ENCODE results near the gene MSH5.
A peak's percentile ranks its signal among the peaks of the same experiment; 100 is the strongest.

MSH5 gene

GRCh38 chr6:31717499-31718222, 22.1 kb upstream of the MSH5 start:
- TF ChIP-seq CTCF (IDR thresholded peaks at IDR 0.05; ENCODE audit: low read length) (peak; percentile 48), EZH2 (IDR thresholded peaks at IDR 0.05; ENCODE audit: borderline replicate concordance, low read length) (no peak)
- Histone ChIP-seq H3K4me1 (ENCODE audit: insufficient read depth, low read length, severe bottlenecking) (no peaks in the 10 kb centered on the region), H3K27ac (ENCODE audit: low read depth, low read length, poor library complexity, severe bottlenecking) (no peak overlapping the region), H3K27me3 (ENCODE audit: insufficient read depth, low read length) (peaks cover 4% of the 10 kb centered on the region; the same call in 1 of the 2 replicates), H3K9ac (ENCODE audit: low read length) (no peak overlapping the region), H3K36me3 (ENCODE audit: insufficient read depth, low read length) (no peaks in the 10 kb centered on the region), H4K20me1 (ENCODE audit: insufficient read depth, low read length) (no peaks in the 10 kb centered on the region), H3K4me2 (ENCODE audit: low read length) (no peak overlapping the region), H3K79me2 (ENCODE audit: insufficient read depth, low read length) (no peaks in the 10 kb centered on the region), H2AFZ (ENCODE audit: low read length) (no peak overlapping the region), H3K9me2 (ENCODE audit: low read depth, low read length) (no peaks in the 10 kb centered on the region), H3F3A (ENCODE audit: insufficient read depth, low read length) (0 out of 2 replicates have a peak, but pooled peaks cover 4% of the 10 kb centered on the region), H3K9me3 (ENCODE audit: low read length) (no peaks in the 10 kb centered on the region), H3K4me3 (ENCODE audit: low read depth, low read length, poor library complexity, severe bottlenecking) (no peak overlapping the region)

DNA sequence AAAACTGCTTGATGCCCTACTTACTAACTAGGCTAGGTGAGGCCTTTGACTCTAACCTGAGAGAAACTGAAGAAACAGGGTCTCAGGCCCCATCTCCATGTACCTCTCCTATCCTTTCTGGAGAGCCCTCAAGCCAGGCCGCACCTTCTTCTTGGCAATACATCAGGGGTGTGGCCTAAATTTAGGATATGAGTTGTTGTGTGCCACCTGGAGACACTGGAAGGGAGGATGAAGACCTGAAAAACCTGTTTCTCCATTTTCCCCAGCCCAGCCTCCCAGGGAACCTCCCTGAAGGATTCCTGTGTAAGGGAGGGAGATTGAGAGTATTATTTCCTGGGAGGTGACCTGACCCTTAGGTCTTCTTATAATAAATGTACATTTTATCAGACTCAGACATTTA, 21.5 kb upstream of the MSH5 start:
- Histone ChIP-seq H3K4me2 (ENCODE audit: low read length) (no peak overlapping the region), H3F3A (ENCODE audit: insufficient read depth, low read length) (0 out of 2 replicates have a peak, but pooled peaks cover 4% of the 10 kb centered on the region), H3K4me3 (ENCODE audit: low read depth, low read length, poor library complexity, severe bottlenecking) (no peak overlapping the region), H3K9me3 (ENCODE audit: low read length) (no peaks in the 10 kb centered on the region), H3K36me3 (ENCODE audit: insufficient read depth, low read length) (no peaks in the 10 kb centered on the region), H3K4me1 (ENCODE audit: insufficient read depth, low read length, severe bottlenecking) (no peaks in the 10 kb centered on the region), H3K79me2 (ENCODE audit: insufficient read depth, low read length) (no peaks in the 10 kb centered on the region), H2AFZ (ENCODE audit: low read length) (no peak overlapping the region), H3K27ac (ENCODE audit: low read depth, low read length, poor library complexity, severe bottlenecking) (no peak overlapping the region), H3K27me3 (ENCODE audit: insufficient read depth, low read length) (peaks cover 3% of the 10 kb centered on the region; the same call in 1 of the 2 replicates), H3K9me2 (ENCODE audit: low read depth, low read length) (no peaks in the 10 kb centered on the region), H4K20me1 (ENCODE audit: insufficient read depth, low read length) (no peaks in the 10 kb centered on the region), H3K9ac (ENCODE audit: low read length) (no peak overlapping the region)
- TF ChIP-seq CTCF (IDR thresholded peaks at IDR 0.05; ENCODE audit: low read length), result no peak
- TF ChIP-seq EZH2 (IDR thresholded peaks at IDR 0.05; ENCODE audit: borderline replicate concordance, low read length), result no peak

- Histone ChIP-seq H3K4me1 (ENCODE audit: insufficient read depth, low read length, severe bottlenecking) (no peaks in the 10 kb centered on the region), H3K4me2 (ENCODE audit: low read length) (no peak overlapping the region), H3K9me2 (ENCODE audit: low read depth, low read length) (no peaks in the 10 kb centered on the region), H2AFZ (ENCODE audit: low read length) (no peak overlapping the region), H3K9ac (ENCODE audit: low read length) (no peak overlapping the region), H3K27me3 (ENCODE audit: insufficient read depth, low read length) (peaks cover 3% of the 10 kb centered on the region; the same call in 1 of the 2 replicates), H3K27ac (ENCODE audit: low read depth, low read length, poor library complexity, severe bottlenecking) (no peak overlapping the region), H4K20me1 (ENCODE audit: insufficient read depth, low read length) (no peaks in the 10 kb centered on the region), H3K36me3 (ENCODE audit: insufficient read depth, low read length) (no peaks in the 10 kb centered on the region), H3K9me3 (ENCODE audit: low read length) (no peaks in the 10 kb centered on the region), H3K79me2 (ENCODE audit: insufficient read depth, low read length) (no peaks in the 10 kb centered on the region), H3F3A (ENCODE audit: insufficient read depth, low read length) (0 out of 2 replicates have a peak, but pooled peaks cover 4% of the 10 kb centered on the region), H3K4me3 (ENCODE audit: low read depth, low read length, poor library complexity, severe bottlenecking) (no peak overlapping the region)
- TF ChIP-seq CTCF (IDR thresholded peaks at IDR 0.05; ENCODE audit: low read length) (no peak), EZH2 (IDR thresholded peaks at IDR 0.05; ENCODE audit: borderline replicate concordance, low read length) (no peak)
Measured at GRCh38 chr6:31719001-31719400, 20.8 kb upstream of the MSH5 start.

Data from OCI-LY1 (cell line).